Right lobe of liver (tissue), 6 donors: ENCODE data around the gene LRP3. TPM values are rescaled to one million over a fixed set of nuclear protein-coding genes. Genes with fewer than 3 reads are reported as not detected.
"Not testable (repeated sequence)": the region's sequence is repeated elsewhere in the genome, so short reads cannot be mapped to it uniquely, and the experiment has no call there.

Source experiments
- ATAC-seq, 4 donors: fragments of 200-7000 bp; cut with Tn5 transposase; one replicate each; pipeline ENCODE4 v1.9.1; 2020; ENCODE audit warnings: mild to moderate bottlenecking in 4 of 4, moderate library complexity in 4 of 4
- DNase-seq, 3 donors: peaks; one replicate each; pipeline ENCODE4 v3.0.0-alpha.2; 2020
- H3K27ac ChIP-seq, 3 donors: fragments of 200-600 bp; one replicate each; pipeline ENCODE4 v1.8.0; 2022
- H3K27me3 ChIP-seq, 2 donors: fragments of 200-600 bp; one replicate each; pipeline ENCODE4 v1.8.0; 2022
- H3K36me3 ChIP-seq, 4 donors: fragments of 200-600 bp; sonication (generic) in 1 of 4; one replicate each; pipeline versions ENCODE4 v1.5.1 to v1.8.0; 2017 to 2022; ENCODE audit warnings: control low read depth in 1 of 4
- H3K4me1 ChIP-seq, 4 donors: fragments of 200-600 bp; sonication (generic) in 1 of 4; one replicate each; pipeline versions ENCODE4 v1.5.1 to v1.8.0; 2017 to 2022; ENCODE audit warnings: control low read depth in 1 of 4
- H3K4me3 ChIP-seq, 3 donors: fragments of 200-600 bp; one replicate each; pipeline ENCODE4 v1.8.0; 2022
- H3K9me3 ChIP-seq, 4 donors: fragments of 200-600 bp; sonication (generic) in 1 of 4; one replicate each; pipeline versions ENCODE4 v1.5.1 to v1.8.0; 2017 to 2022; ENCODE audit warnings: control low read depth in 1 of 4
- POLR2A ChIP-seq: fragments of 450-650 bp; IDR thresholded peaks from one replicate; pipeline ENCODE4 v1.6.1; 2017; ENCODE audit warnings: antibody characterized with exemption, mild to moderate bottlenecking
- WGBS: methylation state at CpG from one replicate; pipeline ENCODE4 v1.1.6; 2018; ENCODE audit warnings: low coverage, low lambda C conversion rate; ENCODE audit not compliant: insufficient coverage; ENCODE audit errors: missing lambda C conversion rate; 5-methylcytosine and 5-hydroxymethylcytosine counted together
- intact Hi-C, 2 donors: fragments of 100-400 bp; cut with DNase I; formaldehyde crosslinking; loops; one replicate each; pipeline versions ENCODE4 v1.11.2 to v1.14.1; 2022
- total RNA-seq, 6 experiments: library from RNA; depleted of rRNA in 2 of 6; stranded (reverse); fragments of >200 nt in 2 of 6; fragmentation: NEBNext Ultra II Directional in 3 of 6; extraction: Animal tissue kit (Norgen Biotek cat#: 25700) in 3 of 6; gene quantifications; one replicate each; pipeline versions ENCODE4 v1.1.0 to v1.2.4, GENCODE V29; 2016 to 2023
- TF ChIP-seq, protein P1 (sequence below), 4 donors: fragments of 200-600 bp in 3 of 4; fragments of 450-650 bp in 1 of 4; IDR thresholded peaks; one replicate each; pipeline versions ENCODE4 v1.5.1 to v1.8.0; 2016 to 2022; ENCODE audit warnings: antibody characterized with exemption in 4 of 4, mild to moderate bottlenecking in 2 of 4
- donor health status: DM: no; HTN: yes; CAD: no.
- donor health status: DM: no; HTN: no; CAD: no.
- donor health status: DM: no; HTN: no; CAD: no.
- donor health status: DM: no; HTN: yes; CAD: no.
- donor health status: DM: no; HTN: yes; CAD: no.

The LRP3 gene
- total RNA-seq, 6 experiments from 2014 or later = 25.2 to 40.7 (median 33.7) TPM

DNA sequence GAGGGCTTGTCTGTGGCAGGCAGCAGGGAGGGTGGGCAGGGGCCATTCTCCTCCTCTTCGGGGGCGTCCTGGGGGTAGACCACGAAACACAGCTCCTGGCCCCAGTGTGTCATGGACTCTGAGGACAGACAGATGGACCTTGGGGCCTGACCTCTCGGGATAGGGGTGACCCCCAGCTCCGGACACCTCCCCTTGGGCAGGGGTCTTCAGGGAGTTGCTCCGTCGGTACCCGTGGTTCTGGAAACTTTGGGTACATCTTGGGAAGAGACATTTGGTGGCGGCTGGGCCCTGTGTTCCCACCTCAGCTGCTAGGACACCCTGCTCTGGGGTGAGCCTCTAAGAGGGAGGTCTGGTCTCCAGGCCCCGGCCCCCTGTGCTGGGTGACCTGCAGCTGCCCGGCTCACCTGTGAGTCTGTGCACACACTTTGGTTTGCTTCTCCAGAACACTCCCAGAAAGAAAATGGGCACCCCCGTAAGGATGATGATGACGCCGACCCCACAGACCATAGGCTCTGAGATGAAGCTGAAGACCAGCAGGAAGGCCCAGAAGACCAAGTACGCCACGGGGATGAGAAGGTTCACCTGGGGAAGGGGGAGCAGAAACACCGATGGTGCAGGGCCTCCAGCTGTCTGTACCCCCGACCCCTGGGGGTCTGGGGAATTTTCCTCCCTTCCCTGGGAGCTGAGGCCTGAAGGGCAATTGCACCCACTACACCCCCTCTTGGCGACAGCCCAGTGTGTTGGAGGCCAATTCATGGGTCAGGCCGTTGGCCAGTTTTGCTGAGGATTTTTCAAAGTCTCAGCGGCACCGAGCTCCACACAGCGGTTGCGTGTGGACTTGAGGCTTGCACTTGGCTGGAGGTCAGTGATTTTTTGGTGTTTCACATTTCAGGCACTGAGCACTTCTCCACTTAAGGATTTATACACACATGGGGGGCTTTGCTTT, 15.0 kb downstream of the LRP3 start:
- peaks cover 0 to 4% (median 0%) of the 10 kb centered on the region in 4 donors for H3K36me3 ChIP-seq
- intact Hi-C loops = no loop called here
- H3K27me3 ChIP-seq = no peaks in the 10 kb centered on the region
- no peak overlapping the region for H3K4me3 ChIP-seq
- H3K4me1 ChIP-seq = peaks cover 0 to 25% (median 0%) of the 10 kb centered on the region in 4 donors
- WGBS = 63% methylated on average over 14 of the region's 24 CpGs
- peak in 1 of 3 donors; percentile 71 for DNase-seq
- TF ChIP-seq, protein P1, sequence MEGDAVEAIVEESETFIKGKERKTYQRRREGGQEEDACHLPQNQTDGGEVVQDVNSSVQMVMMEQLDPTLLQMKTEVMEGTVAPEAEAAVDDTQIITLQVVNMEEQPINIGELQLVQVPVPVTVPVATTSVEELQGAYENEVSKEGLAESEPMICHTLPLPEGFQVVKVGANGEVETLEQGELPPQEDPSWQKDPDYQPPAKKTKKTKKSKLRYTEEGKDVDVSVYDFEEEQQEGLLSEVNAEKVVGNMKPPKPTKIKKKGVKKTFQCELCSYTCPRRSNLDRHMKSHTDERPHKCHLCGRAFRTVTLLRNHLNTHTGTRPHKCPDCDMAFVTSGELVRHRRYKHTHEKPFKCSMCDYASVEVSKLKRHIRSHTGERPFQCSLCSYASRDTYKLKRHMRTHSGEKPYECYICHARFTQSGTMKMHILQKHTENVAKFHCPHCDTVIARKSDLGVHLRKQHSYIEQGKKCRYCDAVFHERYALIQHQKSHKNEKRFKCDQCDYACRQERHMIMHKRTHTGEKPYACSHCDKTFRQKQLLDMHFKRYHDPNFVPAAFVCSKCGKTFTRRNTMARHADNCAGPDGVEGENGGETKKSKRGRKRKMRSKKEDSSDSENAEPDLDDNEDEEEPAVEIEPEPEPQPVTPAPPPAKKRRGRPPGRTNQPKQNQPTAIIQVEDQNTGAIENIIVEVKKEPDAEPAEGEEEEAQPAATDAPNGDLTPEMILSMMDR (IDR thresholded peaks at IDR 0.05) = peak in 3 of 4 donors; percentile 11 to 42 (median 21)
- no peak for TF ChIP-seq POLR2A
- H3K9me3 ChIP-seq = no peaks in the 10 kb centered on the region
- no peak overlapping the region for H3K27ac ChIP-seq
- ATAC-seq = peak in 3 of 4 donors; percentile 20 to 56 (median 36)

DNA sequence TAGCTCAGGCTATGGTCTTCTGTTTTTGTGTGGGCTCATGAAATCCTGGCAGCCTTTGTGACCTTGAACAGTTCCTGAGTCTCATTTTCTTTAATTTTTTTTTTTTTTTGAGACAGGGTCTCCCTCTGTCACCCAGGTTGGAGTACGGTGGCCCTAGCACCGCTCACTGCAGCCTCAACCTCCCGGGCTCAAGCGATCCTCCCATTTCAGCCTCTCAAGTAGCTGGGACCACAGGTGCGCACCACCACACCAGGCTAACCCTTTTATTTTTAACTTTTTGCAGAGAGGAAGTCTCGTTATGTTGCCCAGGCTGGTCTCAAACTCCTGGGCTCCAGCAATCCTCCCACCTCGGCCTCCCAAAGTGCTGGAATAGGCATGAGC, 15.7 kb downstream of the LRP3 start:
- ATAC-seq, H3K9me3 ChIP-seq, H3K27ac ChIP-seq, DNase-seq, H3K4me3 ChIP-seq, H3K36me3 ChIP-seq, intact Hi-C loops, H3K27me3 ChIP-seq: not testable (repeated sequence)
- WGBS = 89% methylated on average over 2 of the region's 7 CpGs
- peaks cover 0 to 25% (median 0%) of the 10 kb centered on the region in 4 donors for H3K4me1 ChIP-seq

DNA sequence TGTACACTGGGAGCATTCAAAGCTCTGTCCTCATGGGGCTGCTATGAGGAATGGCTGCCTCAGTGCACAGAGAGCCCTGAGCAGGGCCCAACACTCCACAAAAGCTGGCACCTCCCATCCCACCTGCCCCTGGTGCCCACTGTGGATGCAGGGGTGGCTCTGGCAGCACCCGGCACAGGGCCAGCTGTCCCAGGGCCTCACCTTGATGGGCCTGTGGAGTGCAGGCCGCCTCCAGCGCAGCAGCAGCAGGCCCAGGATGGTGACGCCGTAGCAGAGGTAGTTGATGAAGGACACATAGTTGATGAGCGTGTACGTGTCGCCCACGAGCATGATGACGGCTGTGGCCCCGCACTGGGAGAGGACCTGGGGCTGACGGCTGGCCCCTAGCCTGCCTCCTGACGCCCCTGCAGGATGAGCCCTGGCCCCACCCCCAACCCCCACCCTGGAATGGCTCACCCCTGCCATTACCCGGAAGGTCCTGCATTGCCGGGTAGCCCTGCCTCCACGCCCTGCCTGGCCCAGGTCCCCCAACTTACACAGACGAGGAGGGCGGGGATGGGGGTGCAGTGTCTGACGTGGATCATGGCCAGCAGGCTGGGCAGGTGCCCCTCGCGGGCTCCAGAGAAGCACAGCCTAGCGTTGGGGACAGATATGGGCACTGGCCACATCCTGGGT, 16.3 kb downstream of the LRP3 start:
- Histone ChIP-seq H3K27me3 (no peaks in the 10 kb centered on the region), H3K9me3 (no peaks in the 10 kb centered on the region), H3K27ac (no peak overlapping the region), H3K4me1 (peaks cover 0 to 25% (median 0%) of the 10 kb centered on the region in 4 donors), H3K36me3 (peaks cover 0 to 4% (median 0%) of the 10 kb centered on the region in 4 donors), H3K4me3 (no peak overlapping the region)
- TF ChIP-seq, protein P1 (IDR thresholded peaks at IDR 0.05) = no peak
- TF ChIP-seq POLR2A = no peak
- no peak for ATAC-seq
- WGBS = 94% methylated on average over 6 of the region's 22 CpGs
- intact Hi-C loops = no loop called here
- DNase-seq = peak in 1 of 3 donors; percentile 40

DNA sequence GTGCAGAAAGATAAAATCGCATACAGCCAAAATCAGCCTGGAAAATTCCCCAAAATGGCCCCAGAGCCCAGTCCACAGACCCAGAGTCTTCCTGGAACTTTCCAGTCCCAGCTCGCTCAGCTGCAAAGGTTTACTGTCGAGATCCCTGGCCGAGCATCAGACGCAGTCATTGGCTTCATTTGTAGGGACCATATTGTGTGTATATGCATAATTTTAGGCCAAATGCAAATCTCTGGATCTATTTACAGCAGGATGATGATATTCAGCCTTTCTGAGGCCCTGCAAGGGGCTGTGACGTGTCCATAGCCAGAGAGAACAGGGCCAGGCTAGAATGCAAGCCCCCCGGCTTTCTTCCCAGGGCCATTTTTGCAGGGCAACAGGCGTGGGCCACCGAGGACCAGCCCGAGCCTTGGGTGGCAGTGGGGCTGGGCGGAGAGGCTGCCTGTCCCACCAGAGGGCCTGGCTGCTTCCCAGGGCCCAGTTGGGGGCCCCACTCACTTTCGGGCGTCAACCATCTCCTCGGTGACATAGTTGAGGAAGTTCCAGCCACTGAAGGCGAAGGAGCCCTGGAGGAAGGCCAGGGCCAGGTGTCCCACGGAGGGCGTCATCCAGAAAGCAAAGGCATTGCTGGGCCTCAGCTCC, 17.8 kb downstream of the LRP3 start:
- H3K36me3 ChIP-seq = no peaks in the 10 kb centered on the region
- no peak overlapping the region for H3K4me3 ChIP-seq
- no CpG with 5 or more reads among the region's 17 CpGs for WGBS
- DNase-seq (no peak), ATAC-seq (no peak)
- H3K9me3 ChIP-seq = no peaks in the 10 kb centered on the region
- intact Hi-C loops = no loop called here
- no peak overlapping the region for H3K27ac ChIP-seq
- peaks cover 0 to 25% (median 0%) of the 10 kb centered on the region in 4 donors for H3K4me1 ChIP-seq
- TF ChIP-seq, protein P1 (IDR thresholded peaks at IDR 0.05) = no peak
- TF ChIP-seq POLR2A = no peak
- no peaks in the 10 kb centered on the region for H3K27me3 ChIP-seq
